ENCODE results near the gene MED13L. TPM values are rescaled to one million over a fixed set of nuclear protein-coding genes. Genes with fewer than 3 reads are reported as not detected.
A peak's percentile ranks its signal among the peaks of the same experiment; 100 is the strongest.

Gene MED13L
- total and polyA plus RNA-seq, 3 donors from 2014 or later = 56.4 to 173 (median 133) TPM

DNA sequence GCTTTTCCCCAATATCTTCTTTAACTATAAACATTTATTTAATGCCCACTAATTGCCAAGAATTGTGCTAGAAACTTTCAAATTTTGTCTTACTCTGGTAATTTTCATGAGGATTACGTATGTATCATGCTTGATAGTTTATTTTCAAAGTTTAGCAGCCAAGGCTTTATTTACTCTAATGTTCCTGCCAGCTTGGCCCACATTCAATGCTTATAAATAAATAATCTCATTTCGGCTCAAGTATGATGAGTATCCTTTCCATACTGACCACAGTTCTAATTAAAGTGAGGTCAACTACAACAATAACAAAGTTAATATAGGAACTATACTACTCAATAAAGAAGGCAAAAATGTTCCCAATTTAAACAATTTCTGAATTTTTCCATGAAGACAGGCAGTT lies 259.2 kb downstream of the MED13L start:
- Histone ChIP-seq H3K36me3 (ENCODE audit: low read depth, missing control alignments) (no peaks in the 10 kb centered on the region), H3K27ac (peak overlapping the region in 1 of 2 donors; percentile 5), H3K4me3 (no peak overlapping the region), H3K4me1 (peaks cover 6% of the 10 kb centered on the region), H3K9me3 (no peaks in the 10 kb centered on the region), H3K27me3 (no peaks in the 10 kb centered on the region)
- TF ChIP-seq POLR2A (IDR thresholded peaks at IDR 0.05) = no peak
- TF ChIP-seq, protein P1, sequence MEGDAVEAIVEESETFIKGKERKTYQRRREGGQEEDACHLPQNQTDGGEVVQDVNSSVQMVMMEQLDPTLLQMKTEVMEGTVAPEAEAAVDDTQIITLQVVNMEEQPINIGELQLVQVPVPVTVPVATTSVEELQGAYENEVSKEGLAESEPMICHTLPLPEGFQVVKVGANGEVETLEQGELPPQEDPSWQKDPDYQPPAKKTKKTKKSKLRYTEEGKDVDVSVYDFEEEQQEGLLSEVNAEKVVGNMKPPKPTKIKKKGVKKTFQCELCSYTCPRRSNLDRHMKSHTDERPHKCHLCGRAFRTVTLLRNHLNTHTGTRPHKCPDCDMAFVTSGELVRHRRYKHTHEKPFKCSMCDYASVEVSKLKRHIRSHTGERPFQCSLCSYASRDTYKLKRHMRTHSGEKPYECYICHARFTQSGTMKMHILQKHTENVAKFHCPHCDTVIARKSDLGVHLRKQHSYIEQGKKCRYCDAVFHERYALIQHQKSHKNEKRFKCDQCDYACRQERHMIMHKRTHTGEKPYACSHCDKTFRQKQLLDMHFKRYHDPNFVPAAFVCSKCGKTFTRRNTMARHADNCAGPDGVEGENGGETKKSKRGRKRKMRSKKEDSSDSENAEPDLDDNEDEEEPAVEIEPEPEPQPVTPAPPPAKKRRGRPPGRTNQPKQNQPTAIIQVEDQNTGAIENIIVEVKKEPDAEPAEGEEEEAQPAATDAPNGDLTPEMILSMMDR (IDR thresholded peaks at IDR 0.05) = no peak
- no peak for DNase-seq
- intact Hi-C loops (cut with DNase I; ENCODE audit: low total_unique reads) = no loop called here
- WGBS, 2 donors = 54 to 56% methylated on average over 2 of the region's 2 CpGs

DNA sequence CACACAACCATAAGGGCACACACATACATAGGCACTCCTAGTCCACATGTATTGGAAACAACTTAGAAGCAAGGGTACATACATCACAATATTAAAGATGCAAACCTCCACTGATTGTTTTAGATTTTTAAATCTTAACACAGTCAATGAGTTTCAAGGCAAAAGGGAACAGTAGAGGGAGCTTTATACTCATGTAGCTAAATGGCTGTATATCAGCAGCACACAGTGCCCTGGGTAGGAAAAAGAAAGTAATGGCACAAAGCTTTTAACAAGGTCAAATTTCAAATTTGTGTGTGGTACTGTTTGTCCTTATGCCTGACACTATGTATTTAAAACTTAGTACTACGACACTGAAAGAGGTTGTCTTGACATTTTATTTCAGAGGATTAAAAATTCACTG lies 262.0 kb downstream of the MED13L start:
- Histone ChIP-seq H3K27ac (no peak overlapping the region), H3K9me3 (no peaks in the 10 kb centered on the region), H3K4me1 (peaks cover 6% of the 10 kb centered on the region), H3K27me3 (no peaks in the 10 kb centered on the region), H3K36me3 (ENCODE audit: low read depth, missing control alignments) (no peaks in the 10 kb centered on the region), H3K4me3 (no peak overlapping the region)
- intact Hi-C loops (cut with DNase I; ENCODE audit: low total_unique reads) = no loop called here
- WGBS, 2 donors = 35 to 42% methylated on average over 1 of the region's 1 CpG
- no peak for TF ChIP-seq POLR2A (IDR thresholded peaks at IDR 0.05)
- TF ChIP-seq, protein P1 (IDR thresholded peaks at IDR 0.05) = peak; percentile 34 to 47 (median 46)
- no peak for DNase-seq

DNA sequence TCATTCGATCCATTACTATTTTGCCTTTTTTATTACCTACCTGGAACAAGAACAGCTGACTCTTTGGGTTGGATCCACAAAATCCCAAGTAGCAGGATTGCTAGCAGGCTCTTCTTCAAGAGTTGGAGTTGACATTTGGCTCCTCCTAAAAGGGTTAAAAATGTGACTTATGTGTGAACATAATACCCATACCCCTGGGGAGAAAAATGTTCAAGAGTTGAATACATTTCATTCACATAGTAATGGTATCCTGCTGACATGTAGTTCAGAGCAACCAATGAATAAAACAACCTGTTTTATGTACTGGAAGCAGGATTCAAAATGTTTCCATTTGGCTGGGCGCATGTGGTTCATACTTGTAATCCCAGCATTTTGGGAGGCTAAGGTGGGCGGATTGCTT lies 264.7 kb downstream of the MED13L start:
- Histone ChIP-seq H3K27me3 (no peaks in the 10 kb centered on the region), H3K4me1 (peaks cover 6% of the 10 kb centered on the region), H3K36me3 (ENCODE audit: low read depth, missing control alignments) (no peaks in the 10 kb centered on the region), H3K27ac (no peak overlapping the region), H3K4me3 (no peak overlapping the region), H3K9me3 (no peaks in the 10 kb centered on the region)
- no peak for TF ChIP-seq POLR2A (IDR thresholded peaks at IDR 0.05)
- TF ChIP-seq, protein P1 (IDR thresholded peaks at IDR 0.05) = no peak
- 93 to 94% methylated on average over 3 of the region's 3 CpGs for WGBS, 2 donors
- intact Hi-C loops (cut with DNase I; ENCODE audit: low total_unique reads) = no loop called here
- DNase-seq = no peak

GRCh38 chr12:116011217-116011616 lies 266.3 kb downstream of the MED13L start:
- WGBS, 2 donors = 85 to 96% methylated on average over 3 of the region's 3 CpGs
- Histone ChIP-seq H3K27ac (no peak overlapping the region), H3K4me3 (no peak overlapping the region), H3K4me1 (no peaks in the 10 kb centered on the region), H3K9me3 (no peaks in the 10 kb centered on the region), H3K27me3 (no peaks in the 10 kb centered on the region), H3K36me3 (ENCODE audit: low read depth, missing control alignments) (no peaks in the 10 kb centered on the region)
- TF ChIP-seq POLR2A (IDR thresholded peaks at IDR 0.05) = no peak
- TF ChIP-seq, protein P1 (IDR thresholded peaks at IDR 0.05) = no peak
- intact Hi-C loops (cut with DNase I; ENCODE audit: low total_unique reads) = no loop called here
- DNase-seq = no peak

DNA sequence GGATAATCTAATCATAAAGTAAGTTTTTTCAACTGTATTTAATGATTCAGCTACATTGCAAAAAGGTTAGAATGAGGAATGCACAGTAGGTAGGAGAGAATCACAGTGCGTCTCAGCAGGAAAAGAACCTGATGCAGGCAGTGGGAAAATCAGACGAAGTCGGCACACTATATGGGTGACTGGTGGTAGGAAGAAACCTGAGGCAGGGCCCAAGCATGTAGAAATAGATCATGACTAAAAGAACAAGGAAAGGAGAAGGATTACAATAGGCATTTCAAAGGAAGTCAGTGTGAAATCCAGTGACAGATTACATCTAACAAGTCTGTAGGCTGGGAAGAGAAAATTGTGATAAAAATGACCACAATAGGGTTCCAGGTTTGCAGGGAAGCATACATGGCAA lies 267.0 kb downstream of the MED13L start:
- WGBS, 2 donors = 87 to 97% methylated on average over 3 of the region's 3 CpGs
- no peak overlapping the region for H3K27ac ChIP-seq
- no peaks in the 10 kb centered on the region for H3K4me1 ChIP-seq
- no peaks in the 10 kb centered on the region for H3K9me3 ChIP-seq
- H3K4me3 ChIP-seq = no peak overlapping the region
- H3K36me3 ChIP-seq (ENCODE audit: low read depth, missing control alignments) = no peaks in the 10 kb centered on the region
- intact Hi-C loops (cut with DNase I; ENCODE audit: low total_unique reads) = no loop called here
- TF ChIP-seq, protein P1 (IDR thresholded peaks at IDR 0.05) = no peak
- TF ChIP-seq POLR2A (IDR thresholded peaks at IDR 0.05) = no peak
- no peaks in the 10 kb centered on the region for H3K27me3 ChIP-seq
- no peak for DNase-seq

Data from testis (tissue), 3 donors.